Measurements from ENCODE around the gene SIGLEC8. TPM values are rescaled to one million over a fixed set of nuclear protein-coding genes. Genes with fewer than 3 reads are reported as not detected.

Gene SIGLEC8
- total RNA-seq, 4 donors from 2014 or later = 0.18 to 13.2 (median 0.52) TPM

DNA sequence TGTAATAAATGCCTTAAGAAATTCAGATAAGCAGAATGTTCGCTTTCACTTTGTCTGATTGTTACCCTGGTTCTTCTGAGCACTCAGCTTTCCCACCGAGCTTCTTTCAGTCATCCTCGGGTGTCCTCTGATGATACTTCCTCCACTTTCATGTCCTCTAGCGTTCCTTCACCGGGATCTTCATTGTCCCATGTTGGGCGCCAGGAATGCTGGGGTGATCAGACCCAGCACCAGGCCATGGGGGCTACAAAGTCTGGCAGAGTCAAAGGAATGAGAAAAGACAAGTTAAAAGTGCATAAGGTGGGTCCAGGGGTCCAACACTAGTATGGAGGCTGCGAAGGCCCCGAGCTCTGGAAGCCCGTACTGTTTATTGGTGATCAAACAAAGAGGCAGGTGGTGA, 56.1 kb downstream of the SIGLEC8 start:
- Histone ChIP-seq H3K9me3 (peaks cover 0 to 10% (median 4%) of the 10 kb centered on the region in 4 donors), H3K36me3 (no peaks in the 10 kb centered on the region), H3K4me1 (no peaks in the 10 kb centered on the region), H3K27ac (no peak overlapping the region), H3K27me3 (no peaks in the 10 kb centered on the region), H3K4me3 (no peak overlapping the region)
- no peak for TF ChIP-seq POLR2A (IDR thresholded peaks at IDR 0.05)
- TF ChIP-seq, protein P1, sequence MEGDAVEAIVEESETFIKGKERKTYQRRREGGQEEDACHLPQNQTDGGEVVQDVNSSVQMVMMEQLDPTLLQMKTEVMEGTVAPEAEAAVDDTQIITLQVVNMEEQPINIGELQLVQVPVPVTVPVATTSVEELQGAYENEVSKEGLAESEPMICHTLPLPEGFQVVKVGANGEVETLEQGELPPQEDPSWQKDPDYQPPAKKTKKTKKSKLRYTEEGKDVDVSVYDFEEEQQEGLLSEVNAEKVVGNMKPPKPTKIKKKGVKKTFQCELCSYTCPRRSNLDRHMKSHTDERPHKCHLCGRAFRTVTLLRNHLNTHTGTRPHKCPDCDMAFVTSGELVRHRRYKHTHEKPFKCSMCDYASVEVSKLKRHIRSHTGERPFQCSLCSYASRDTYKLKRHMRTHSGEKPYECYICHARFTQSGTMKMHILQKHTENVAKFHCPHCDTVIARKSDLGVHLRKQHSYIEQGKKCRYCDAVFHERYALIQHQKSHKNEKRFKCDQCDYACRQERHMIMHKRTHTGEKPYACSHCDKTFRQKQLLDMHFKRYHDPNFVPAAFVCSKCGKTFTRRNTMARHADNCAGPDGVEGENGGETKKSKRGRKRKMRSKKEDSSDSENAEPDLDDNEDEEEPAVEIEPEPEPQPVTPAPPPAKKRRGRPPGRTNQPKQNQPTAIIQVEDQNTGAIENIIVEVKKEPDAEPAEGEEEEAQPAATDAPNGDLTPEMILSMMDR (IDR thresholded peaks at IDR 0.05) = no peak
- no peak for DNase-seq

Small RNAs within 50 kb of the gene (small RNA-seq; reads per million reads assigned to genes)
- 0 reads per million in 2 donors for gene AC020914.3
- 0 reads per million in 2 donors for gene AC020914.5

Other genes with a start within 250 kb of the SIGLEC8 start
- 10 to 100 TPM in 1 of 4 donors, 1 to 10 TPM in 1, under 1 TPM in 1, not detected in 1; 0.88 to 22.3 (median 2.4) TPM for gene CD33, start 233.4 kb downstream of the SIGLEC8 start, total RNA-seq
- not detected for gene SIGLECL1, start 207.4 kb downstream of the SIGLEC8 start, total RNA-seq
- gene IGLON5, start 146.8 kb downstream of the SIGLEC8 start, total RNA-seq = not detected
- gene VSIG10L, start 116.3 kb downstream of the SIGLEC8 start, total RNA-seq = 1 to 10 TPM in 3 of 4 donors, not detected in 1; 2.5 to 6.5 (median 5.2) TPM
- gene ETFB, start 92.1 kb downstream of the SIGLEC8 start, total RNA-seq = 100 to 1,000 TPM; 125 to 305 (median 154) TPM
- not detected for gene CLDND2, start 89.5 kb downstream of the SIGLEC8 start, total RNA-seq
- gene NKG7, start 85.8 kb downstream of the SIGLEC8 start, total RNA-seq = 1 to 10 TPM in 2 of 4 donors, not detected in 2; 1.2 to 1.8 TPM
- gene LIM2, start 70.5 kb downstream of the SIGLEC8 start, total RNA-seq = not detected
- not detected for gene C19orf84, start 67.9 kb downstream of the SIGLEC8 start, total RNA-seq
- gene SIGLEC10, start 40.8 kb downstream of the SIGLEC8 start, total RNA-seq = 10 to 100 TPM in 1 of 4 donors, 1 to 10 TPM in 2, under 1 TPM in 1; 0.53 to 35.5 (median 3.0) TPM
- 1 to 10 TPM; 2.4 to 4.4 (median 2.5) TPM for gene CEACAM18, start 20.1 kb upstream of the SIGLEC8 start, total RNA-seq
- gene SIGLEC12, start 43.3 kb upstream of the SIGLEC8 start, total RNA-seq = 1 to 10 TPM in 2 of 4 donors, not detected in 2; 2.5 to 3.3 TPM
- gene SIGLEC6, start 73.2 kb upstream of the SIGLEC8 start, total RNA-seq = 10 to 100 TPM in 1 of 4 donors, 1 to 10 TPM in 2, not detected in 1; 2.7 to 19.8 (median 6.8) TPM
- 10 to 100 TPM; 11.9 to 27.2 (median 16.0) TPM for gene ZNF175, start 112.8 kb upstream of the SIGLEC8 start, total RNA-seq
- gene SIGLEC5, start 171.9 kb upstream of the SIGLEC8 start, total RNA-seq = 1 to 10 TPM in 1 of 4 donors, under 1 TPM in 1, not detected in 2; 0.57 to 9.1 TPM
- 10 to 100 TPM in 1 of 4 donors, under 1 TPM in 1, not detected in 2; 0.95 to 12.4 TPM for gene SIGLEC14, start 188.4 kb upstream of the SIGLEC8 start, total RNA-seq
- 10 to 100 TPM in 3 of 4 donors, 1 to 10 TPM in 1; 3.0 to 29.7 (median 11.6) TPM for gene SPACA6, start 234.9 kb upstream of the SIGLEC8 start, total RNA-seq